Measurements from ENCODE around the gene NCBP2L. TPM values are rescaled to one million over a fixed set of nuclear protein-coding genes. Genes with fewer than 3 reads are reported as not detected.

The NCBP2L gene
- total RNA-seq, 3 donors from 2014 or later (not counting 1 experiment from before 2014, with no cell fraction given): 0.18 TPM; not detected in 2

DNA sequence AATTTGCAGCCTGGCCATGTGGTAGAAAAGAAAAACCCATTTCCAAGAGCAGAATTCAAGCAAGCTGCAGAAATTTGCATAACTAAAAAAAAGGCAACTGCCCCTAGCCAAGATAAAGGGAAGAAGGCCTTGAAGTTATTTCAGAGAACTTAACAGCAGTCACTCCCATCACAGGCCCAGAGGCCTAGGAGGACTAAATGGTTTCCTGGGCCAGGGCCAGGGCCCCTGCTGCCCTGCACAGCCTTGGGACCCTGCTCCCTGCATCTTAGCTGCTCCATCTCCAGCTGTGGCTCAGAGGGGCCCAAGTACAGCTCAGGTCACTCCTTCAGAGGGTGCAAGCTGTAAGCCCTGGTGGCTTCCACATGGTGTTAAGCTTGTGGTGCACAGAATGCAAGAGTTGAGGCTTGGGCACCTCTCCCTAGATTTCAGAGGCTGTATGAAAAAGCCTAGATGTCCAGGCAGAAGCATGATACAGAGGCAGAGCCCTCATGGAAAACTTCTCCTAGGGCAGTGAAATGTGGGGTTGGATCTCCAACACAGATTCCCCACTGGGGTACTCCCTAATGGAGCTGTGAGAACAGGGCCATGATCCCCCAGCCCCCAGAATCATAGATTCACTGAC is 41.5 kb downstream of the NCBP2L start:
- H3K4me1 Mint-ChIP-seq: no peaks in the 10 kb centered on the region
- Histone ChIP-seq H3K4me1 (ENCODE audit: control insufficient read depth, insufficient read depth, low read length) (no peaks in the 10 kb centered on the region), H3K27ac (ENCODE audit: low read length) (no peak overlapping the region), H3K36me3 (ENCODE audit: control insufficient read depth, insufficient read depth, low read length) (no peaks in the 10 kb centered on the region), H3K27me3 (ENCODE audit: control insufficient read depth, insufficient read depth, low read length) (no peaks in the 10 kb centered on the region), H3K9me3 (ENCODE audit: control insufficient read depth, insufficient read depth, low read length) (peaks cover 7% of the 10 kb centered on the region), H3K4me3 (ENCODE audit: low read length) (no peak overlapping the region)
- H3K9me3 Mint-ChIP-seq: no peaks in the 10 kb centered on the region
- H3K4me3 Mint-ChIP-seq: no peak overlapping the region
- no peaks in the 10 kb centered on the region for H3K36me3 Mint-ChIP-seq
- peaks cover 4 to 8% of the 10 kb centered on the region in 2 donors for H3K27me3 Mint-ChIP-seq (ENCODE audit: low read depth in 2 of 2)
- intact Hi-C loops (cut with micrococcal nuclease): no loop called here
- TF ChIP-seq, protein P1, sequence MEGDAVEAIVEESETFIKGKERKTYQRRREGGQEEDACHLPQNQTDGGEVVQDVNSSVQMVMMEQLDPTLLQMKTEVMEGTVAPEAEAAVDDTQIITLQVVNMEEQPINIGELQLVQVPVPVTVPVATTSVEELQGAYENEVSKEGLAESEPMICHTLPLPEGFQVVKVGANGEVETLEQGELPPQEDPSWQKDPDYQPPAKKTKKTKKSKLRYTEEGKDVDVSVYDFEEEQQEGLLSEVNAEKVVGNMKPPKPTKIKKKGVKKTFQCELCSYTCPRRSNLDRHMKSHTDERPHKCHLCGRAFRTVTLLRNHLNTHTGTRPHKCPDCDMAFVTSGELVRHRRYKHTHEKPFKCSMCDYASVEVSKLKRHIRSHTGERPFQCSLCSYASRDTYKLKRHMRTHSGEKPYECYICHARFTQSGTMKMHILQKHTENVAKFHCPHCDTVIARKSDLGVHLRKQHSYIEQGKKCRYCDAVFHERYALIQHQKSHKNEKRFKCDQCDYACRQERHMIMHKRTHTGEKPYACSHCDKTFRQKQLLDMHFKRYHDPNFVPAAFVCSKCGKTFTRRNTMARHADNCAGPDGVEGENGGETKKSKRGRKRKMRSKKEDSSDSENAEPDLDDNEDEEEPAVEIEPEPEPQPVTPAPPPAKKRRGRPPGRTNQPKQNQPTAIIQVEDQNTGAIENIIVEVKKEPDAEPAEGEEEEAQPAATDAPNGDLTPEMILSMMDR (IDR thresholded peaks at IDR 0.05): no peak
- DNase-seq (no peak), ATAC-seq (no peak)
- H3K27ac Mint-ChIP-seq: no peak overlapping the region

DNA sequence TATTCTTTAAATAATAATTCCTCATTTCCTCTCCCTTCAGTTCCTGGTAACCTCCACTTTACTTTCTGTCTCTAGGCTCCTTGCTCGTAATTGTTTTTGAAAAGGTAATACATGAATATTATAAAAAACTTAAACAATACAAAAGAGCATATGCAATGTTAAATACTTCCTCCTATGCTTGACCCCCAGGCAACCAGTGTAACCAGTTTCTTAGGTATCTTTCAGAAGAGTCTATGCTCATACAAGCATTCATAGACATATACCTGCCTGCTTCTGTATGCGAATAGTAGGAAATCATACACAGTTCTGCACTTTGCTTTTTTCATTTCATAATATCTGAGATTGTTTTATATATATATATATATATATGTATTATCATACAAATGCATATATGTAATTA is 45.5 kb downstream of the NCBP2L start:
- ATAC-seq (no peak), DNase-seq (no peak)
- Mint-ChIP-seq H3K27ac (no peak overlapping the region), H3K4me1 (peaks cover 0 to 12% of the 10 kb centered on the region in 2 donors), H3K4me3 (no peak overlapping the region), H3K27me3 (ENCODE audit: low read depth in 2 of 2) (peaks cover 28 to 37% of the 10 kb centered on the region in 2 donors), H3K36me3 (no peaks in the 10 kb centered on the region), H3K9me3 (no peaks in the 10 kb centered on the region)
- H3K9me3 ChIP-seq (ENCODE audit: control insufficient read depth, insufficient read depth, low read length): peaks cover 7% of the 10 kb centered on the region
- TF ChIP-seq, protein P1 (IDR thresholded peaks at IDR 0.05): no peak
- peaks cover 7% of the 10 kb centered on the region for H3K4me1 ChIP-seq (ENCODE audit: control insufficient read depth, insufficient read depth, low read length)
- peaks cover 6% of the 10 kb centered on the region for H3K27me3 ChIP-seq (ENCODE audit: control insufficient read depth, insufficient read depth, low read length)
- H3K4me3 ChIP-seq (ENCODE audit: low read length): no peak overlapping the region
- intact Hi-C loops (cut with micrococcal nuclease): no loop called here
- WGBS (ENCODE audit: insufficient coverage): no CpG with 5 or more reads among the region's 2 CpGs
- H3K27ac ChIP-seq (ENCODE audit: low read length): no peak overlapping the region
- H3K36me3 ChIP-seq (ENCODE audit: control insufficient read depth, insufficient read depth, low read length): no peaks in the 10 kb centered on the region

DNA sequence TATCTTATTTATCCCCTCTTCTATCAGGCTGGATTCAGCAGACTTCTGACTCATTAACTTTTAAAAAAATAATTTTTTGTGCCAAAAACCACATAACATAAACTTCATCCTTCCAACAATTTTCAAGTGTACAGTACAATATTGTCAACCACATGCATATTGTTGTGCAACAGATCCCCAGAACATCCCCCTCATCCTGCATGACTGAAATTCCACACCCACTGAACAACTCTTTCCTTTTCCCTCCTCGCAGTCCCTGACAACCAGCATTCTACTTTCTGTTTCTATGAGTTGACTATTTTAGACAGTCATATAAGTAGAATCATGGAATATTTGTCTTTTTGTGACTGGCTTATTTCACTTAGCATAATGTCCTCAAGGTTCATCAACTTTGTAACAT is 45.9 kb downstream of the NCBP2L start:
- DNase-seq (no peak), ATAC-seq (no peak)
- WGBS (ENCODE audit: insufficient coverage): no CpG with 5 or more reads among the region's 1 CpG
- Histone ChIP-seq H3K4me3 (ENCODE audit: low read length) (no peak overlapping the region), H3K9me3 (ENCODE audit: control insufficient read depth, insufficient read depth, low read length) (peaks cover 7% of the 10 kb centered on the region), H3K27me3 (ENCODE audit: control insufficient read depth, insufficient read depth, low read length) (peaks cover 6% of the 10 kb centered on the region), H3K36me3 (ENCODE audit: control insufficient read depth, insufficient read depth, low read length) (no peaks in the 10 kb centered on the region), H3K27ac (ENCODE audit: low read length) (no peak overlapping the region), H3K4me1 (ENCODE audit: control insufficient read depth, insufficient read depth, low read length) (peaks cover 7% of the 10 kb centered on the region)
- H3K4me3 Mint-ChIP-seq: no peak overlapping the region
- TF ChIP-seq, protein P1 (IDR thresholded peaks at IDR 0.05): no peak
- H3K9me3 Mint-ChIP-seq: no peaks in the 10 kb centered on the region
- peaks cover 0 to 12% of the 10 kb centered on the region in 2 donors for H3K4me1 Mint-ChIP-seq
- H3K27me3 Mint-ChIP-seq (ENCODE audit: low read depth in 2 of 2): peaks cover 29 to 41% of the 10 kb centered on the region in 2 donors
- intact Hi-C loops (cut with micrococcal nuclease): no loop called here
- no peaks in the 10 kb centered on the region for H3K36me3 Mint-ChIP-seq
- no peak overlapping the region for H3K27ac Mint-ChIP-seq
